ENCODE data around the gene ADA. TPM values are rescaled to one million over a fixed set of nuclear protein-coding genes. Genes with fewer than 3 reads are reported as not detected.

The ADA gene
- total RNA-seq, 1 experiment from 2014 or later = 13.0 TPM

DNA sequence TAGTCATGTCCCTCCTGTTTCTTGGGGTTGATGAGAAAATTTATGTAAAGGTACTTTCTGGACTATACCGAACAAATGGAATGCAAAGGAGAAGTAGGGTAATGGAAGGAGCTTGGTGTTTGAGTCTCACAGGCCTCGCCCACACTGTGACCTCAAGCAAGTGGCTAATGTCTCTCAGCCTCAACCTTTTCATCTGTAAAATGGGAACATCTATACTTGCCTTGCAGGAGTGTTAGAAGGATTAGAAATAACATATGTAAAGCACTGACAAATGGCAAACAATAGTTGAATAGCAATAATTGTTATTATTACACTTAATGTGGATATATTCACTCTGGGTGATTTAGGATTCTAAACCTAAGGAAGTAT is 78.0 kb downstream of the ADA start:
- Histone ChIP-seq H3K9me3 (ENCODE audit: low read length) (no peaks in the 10 kb centered on the region), H3K9me2 (replicated peaks; ENCODE audit: low read length) (no peaks in the 10 kb centered on the region), H3K79me2 (ENCODE audit: low read length) (no peaks in the 10 kb centered on the region), H3F3A (ENCODE audit: low read length, unreplicated experiment) (peaks cover 14% of the 10 kb centered on the region), H3K4me2 (ENCODE audit: low read length) (peak overlapping the region; percentile 79), H3K27ac (ENCODE audit: low read length) (peak overlapping the region; percentile 96), H3K9ac (ENCODE audit: low read length) (peak overlapping the region; percentile 72; the same call in 1 of the 2 replicates), H3K4me1 (ENCODE audit: insufficient read depth, low read length) (peaks cover 48% of the 10 kb centered on the region), H3K4me3 (ENCODE audit: low read length) (peak overlapping the region; percentile 42; the same call in 1 of the 2 replicates), H2AFZ (ENCODE audit: low read length) (no peak overlapping the region), H3K36me3 (ENCODE audit: low read depth, low read length) (no peaks in the 10 kb centered on the region), H4K20me1 (ENCODE audit: low read length) (no peaks in the 10 kb centered on the region), H3K27me3 (ENCODE audit: low read length) (no peaks in the 10 kb centered on the region)
- POLR2A ChIA-PET (ENCODE audit: unreplicated experiment) = interaction anchor here (0.7 kb wide), 1 partner anchor 377 kb away, joined by 3 read pairs; no protein-coding TSS in a partner anchor
- DNase-seq (no peak), ATAC-seq (no peak)
- no TSS peak for BruUV-seq (replicated peaks)
- CTCF ChIA-PET = interaction anchor here (1.8 kb wide), 1 partner anchor 35 kb away, joined by 6 read pairs; no protein-coding TSS in a partner anchor
- TF ChIP-seq EZH2 (IDR thresholded peaks at IDR 0.05; ENCODE audit: low read length, unreplicated experiment) = no peak
- TF ChIP-seq, protein P1, sequence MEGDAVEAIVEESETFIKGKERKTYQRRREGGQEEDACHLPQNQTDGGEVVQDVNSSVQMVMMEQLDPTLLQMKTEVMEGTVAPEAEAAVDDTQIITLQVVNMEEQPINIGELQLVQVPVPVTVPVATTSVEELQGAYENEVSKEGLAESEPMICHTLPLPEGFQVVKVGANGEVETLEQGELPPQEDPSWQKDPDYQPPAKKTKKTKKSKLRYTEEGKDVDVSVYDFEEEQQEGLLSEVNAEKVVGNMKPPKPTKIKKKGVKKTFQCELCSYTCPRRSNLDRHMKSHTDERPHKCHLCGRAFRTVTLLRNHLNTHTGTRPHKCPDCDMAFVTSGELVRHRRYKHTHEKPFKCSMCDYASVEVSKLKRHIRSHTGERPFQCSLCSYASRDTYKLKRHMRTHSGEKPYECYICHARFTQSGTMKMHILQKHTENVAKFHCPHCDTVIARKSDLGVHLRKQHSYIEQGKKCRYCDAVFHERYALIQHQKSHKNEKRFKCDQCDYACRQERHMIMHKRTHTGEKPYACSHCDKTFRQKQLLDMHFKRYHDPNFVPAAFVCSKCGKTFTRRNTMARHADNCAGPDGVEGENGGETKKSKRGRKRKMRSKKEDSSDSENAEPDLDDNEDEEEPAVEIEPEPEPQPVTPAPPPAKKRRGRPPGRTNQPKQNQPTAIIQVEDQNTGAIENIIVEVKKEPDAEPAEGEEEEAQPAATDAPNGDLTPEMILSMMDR (conservative IDR thresholded peaks at IDR 0.05; ENCODE audit: low read depth, low read length) = no peak
- TF ChIP-seq EZH2phosphoT487 (IDR thresholded peaks at IDR 0.05; ENCODE audit: borderline replicate concordance, low read length) = no peak
- intact Hi-C loops (cut with micrococcal nuclease) = loop anchor here (2.0 to 5.0 kb wide), 3 partner anchors 37 to 79 kb away; no protein-coding TSS in a partner anchor

GRCh38 chr20:44572551-44573500 is 78.7 kb downstream of the ADA start:
- no peaks in the 10 kb centered on the region for H3K9me3 ChIP-seq (ENCODE audit: low read length)
- peak overlapping the region; percentile 96 for H3K27ac ChIP-seq (ENCODE audit: low read length)
- intact Hi-C loops (cut with micrococcal nuclease) = loop anchor here (1.0 to 5.0 kb wide), 4 partner anchors 20 to 78 kb away; no protein-coding TSS in a partner anchor
- no peaks in the 10 kb centered on the region for H3K27me3 ChIP-seq (ENCODE audit: low read length)
- peak overlapping the region; percentile 42 for H3K4me3 ChIP-seq (ENCODE audit: low read length)
- BruUV-seq (replicated peaks) = no TSS peak
- H3K9me2 ChIP-seq (replicated peaks; ENCODE audit: low read length) = no peaks in the 10 kb centered on the region
- 0 out of 2 replicates have a peak overlapping the region, but pooled peaks have one; percentile 12 for H2AFZ ChIP-seq (ENCODE audit: low read length)
- H3K9ac ChIP-seq (ENCODE audit: low read length) = peak overlapping the region; percentile 72
- H3K36me3 ChIP-seq (ENCODE audit: low read depth, low read length) = no peaks in the 10 kb centered on the region
- peak overlapping the region; percentile 79 for H3K4me2 ChIP-seq (ENCODE audit: low read length)
- H3K79me2 ChIP-seq (ENCODE audit: low read length) = no peaks in the 10 kb centered on the region
- H3K4me1 ChIP-seq (ENCODE audit: insufficient read depth, low read length) = peaks cover 48% of the 10 kb centered on the region
- TF ChIP-seq EZH2 (IDR thresholded peaks at IDR 0.05; ENCODE audit: low read length, unreplicated experiment) = no peak
- TF ChIP-seq, protein P1 (conservative IDR thresholded peaks at IDR 0.05; ENCODE audit: low read depth, low read length) = no peak
- no peak for TF ChIP-seq EZH2phosphoT487 (IDR thresholded peaks at IDR 0.05; ENCODE audit: borderline replicate concordance, low read length)
- POLR2A ChIA-PET (ENCODE audit: unreplicated experiment) = interaction anchor here (0.7 kb wide), 1 partner anchor 376 kb away, joined by 3 read pairs; no protein-coding TSS in a partner anchor
- peak; percentile 74 for ATAC-seq
- H3F3A ChIP-seq (ENCODE audit: low read length, unreplicated experiment) = peaks cover 14% of the 10 kb centered on the region
- no peaks in the 10 kb centered on the region for H4K20me1 ChIP-seq (ENCODE audit: low read length)
- CTCF ChIA-PET = interaction anchor here (1.8 kb wide), 1 partner anchor 35 kb away, joined by 6 read pairs; no protein-coding TSS in a partner anchor
- DNase-seq = peak; percentile 95
